GM21423 (cell line): ENCODE results near the gene MRFAP1.

Source experiments
- ATAC-seq: cut with Tn5 transposase; IDR thresholded peaks from one replicate; pipeline ENCODE4 v1.9.1; 2021; ENCODE audit warnings: mild to moderate bottlenecking, moderate library complexity; ENCODE audit not compliant: unreplicated experiment

MRFAP1 gene

GRCh38 chr4:6689506-6689960 is 49.0 kb downstream of the MRFAP1 start:
- no peak for ATAC-seq
